Breast epithelium (tissue), 3 donors: Measurements from ENCODE around the gene GPR139.

Experiments
- POLR2A ChIP-seq: fragments of 450-650 bp; IDR thresholded peaks from one replicate; pipeline ENCODE4 v1.6.1; 2016; ENCODE audit warnings: antibody characterized with exemption, mild to moderate bottlenecking, moderate library complexity
- TF ChIP-seq, protein P1 (sequence below), 3 donors: fragments of 450-650 bp; IDR thresholded peaks; one replicate each; pipeline ENCODE4 v1.5.1; 2016 to 2017; ENCODE audit warnings: antibody characterized with exemption in 3 of 3, mild to moderate bottlenecking in 3 of 3, moderate library complexity in 3 of 3

DNA sequence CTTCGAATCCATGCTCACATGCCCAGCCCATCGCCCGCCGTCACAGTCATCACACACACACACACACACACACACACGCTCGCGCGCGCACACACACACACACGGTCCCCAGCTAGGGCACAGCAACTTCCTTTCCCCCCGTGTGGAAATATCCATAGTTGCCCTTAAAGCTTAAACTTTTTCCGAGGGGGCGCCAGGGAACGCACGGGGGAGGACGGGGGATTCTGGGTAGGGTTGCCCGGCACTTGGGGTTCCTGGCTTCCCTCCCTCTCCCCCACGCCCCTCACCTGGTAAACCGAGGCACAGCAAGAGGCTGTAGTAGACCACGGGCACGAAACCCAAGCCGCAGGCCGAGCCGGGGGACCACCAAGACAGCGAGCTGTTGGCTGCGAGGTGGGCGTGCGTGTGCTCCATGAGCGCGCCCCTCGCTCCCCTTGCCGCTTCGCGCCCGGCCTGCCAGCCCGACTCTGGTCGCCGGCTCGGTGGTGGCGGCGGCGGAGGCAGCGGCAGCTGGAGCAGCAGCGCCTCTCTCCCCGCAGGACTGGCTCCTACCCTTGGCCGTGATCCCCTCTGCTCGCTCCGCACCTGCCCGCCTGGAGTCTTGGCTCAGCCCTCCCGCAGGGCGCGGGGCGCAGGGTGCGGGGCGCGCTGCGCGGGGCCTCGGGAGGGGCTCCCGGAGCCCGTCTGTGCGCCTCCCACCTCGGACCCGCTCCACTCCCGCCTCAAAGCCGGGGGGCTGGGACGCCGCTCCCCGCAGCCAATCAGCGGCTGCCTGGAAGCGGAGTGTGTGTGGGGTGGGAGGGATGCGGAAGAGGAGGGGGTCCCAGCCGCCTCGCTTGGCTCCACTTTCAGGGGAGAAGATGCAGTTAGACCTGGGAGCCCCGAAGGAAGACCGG, at the start of gene GPR139:
- TF ChIP-seq, protein P1, sequence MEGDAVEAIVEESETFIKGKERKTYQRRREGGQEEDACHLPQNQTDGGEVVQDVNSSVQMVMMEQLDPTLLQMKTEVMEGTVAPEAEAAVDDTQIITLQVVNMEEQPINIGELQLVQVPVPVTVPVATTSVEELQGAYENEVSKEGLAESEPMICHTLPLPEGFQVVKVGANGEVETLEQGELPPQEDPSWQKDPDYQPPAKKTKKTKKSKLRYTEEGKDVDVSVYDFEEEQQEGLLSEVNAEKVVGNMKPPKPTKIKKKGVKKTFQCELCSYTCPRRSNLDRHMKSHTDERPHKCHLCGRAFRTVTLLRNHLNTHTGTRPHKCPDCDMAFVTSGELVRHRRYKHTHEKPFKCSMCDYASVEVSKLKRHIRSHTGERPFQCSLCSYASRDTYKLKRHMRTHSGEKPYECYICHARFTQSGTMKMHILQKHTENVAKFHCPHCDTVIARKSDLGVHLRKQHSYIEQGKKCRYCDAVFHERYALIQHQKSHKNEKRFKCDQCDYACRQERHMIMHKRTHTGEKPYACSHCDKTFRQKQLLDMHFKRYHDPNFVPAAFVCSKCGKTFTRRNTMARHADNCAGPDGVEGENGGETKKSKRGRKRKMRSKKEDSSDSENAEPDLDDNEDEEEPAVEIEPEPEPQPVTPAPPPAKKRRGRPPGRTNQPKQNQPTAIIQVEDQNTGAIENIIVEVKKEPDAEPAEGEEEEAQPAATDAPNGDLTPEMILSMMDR (IDR thresholded peaks at IDR 0.05): no peak
- no peak for TF ChIP-seq POLR2A
